Muscle layer of colon (tissue), 2 donors: Measurements from ENCODE around the gene NACC1.

Source experiments
- H3K27ac ChIP-seq: one replicate; pipeline ENCODE4 v1.7.0; 2013; ENCODE audit warnings: low read depth, mild to moderate bottlenecking, low read length, moderate library complexity
- H3K27me3 ChIP-seq, 2 donors: one replicate each; pipeline ENCODE4 v1.7.0; 2013; ENCODE audit warnings: low read length in 2 of 2, mild to moderate bottlenecking in 2 of 2; ENCODE audit not compliant: insufficient read depth in 2 of 2, control insufficient read depth in 1 of 2
- H3K36me3 ChIP-seq: one replicate; pipeline ENCODE4 v1.7.0; 2013; ENCODE audit warnings: mild to moderate bottlenecking, low read length; ENCODE audit not compliant: insufficient read depth
- H3K4me1 ChIP-seq: one replicate; pipeline ENCODE4 v1.7.0; 2013; ENCODE audit warnings: mild to moderate bottlenecking, low read length; ENCODE audit not compliant: insufficient read depth
- H3K4me3 ChIP-seq, 2 donors: one replicate each; pipeline ENCODE4 v1.7.0; 2013; ENCODE audit warnings: low read length in 2 of 2, low read depth in 1 of 2, mild to moderate bottlenecking in 1 of 2, moderate library complexity in 1 of 2
- H3K9ac ChIP-seq: one replicate; pipeline ENCODE4 v1.7.0; 2013; ENCODE audit warnings: low read length
- H3K9me3 ChIP-seq: one replicate; pipeline ENCODE4 v1.7.0; 2013; ENCODE audit warnings: mild to moderate bottlenecking, low read length
- donor health status: abdominal sarcoma.
- donor health status: Adenocarcinoma of cecum.

NACC1 gene

GRCh38 chr19:13078381-13078780 is 39.7 kb upstream of the NACC1 start:
- Histone ChIP-seq H3K4me1 (peaks cover 77% of the 10 kb centered on the region), H3K27ac (peak overlapping the region; percentile 95), H3K27me3 (no peaks in the 10 kb centered on the region), H3K9ac (peak overlapping the region; percentile 53), H3K4me3 (no peak overlapping the region), H3K36me3 (peaks cover 60% of the 10 kb centered on the region), H3K9me3 (no peaks in the 10 kb centered on the region)

DNA sequence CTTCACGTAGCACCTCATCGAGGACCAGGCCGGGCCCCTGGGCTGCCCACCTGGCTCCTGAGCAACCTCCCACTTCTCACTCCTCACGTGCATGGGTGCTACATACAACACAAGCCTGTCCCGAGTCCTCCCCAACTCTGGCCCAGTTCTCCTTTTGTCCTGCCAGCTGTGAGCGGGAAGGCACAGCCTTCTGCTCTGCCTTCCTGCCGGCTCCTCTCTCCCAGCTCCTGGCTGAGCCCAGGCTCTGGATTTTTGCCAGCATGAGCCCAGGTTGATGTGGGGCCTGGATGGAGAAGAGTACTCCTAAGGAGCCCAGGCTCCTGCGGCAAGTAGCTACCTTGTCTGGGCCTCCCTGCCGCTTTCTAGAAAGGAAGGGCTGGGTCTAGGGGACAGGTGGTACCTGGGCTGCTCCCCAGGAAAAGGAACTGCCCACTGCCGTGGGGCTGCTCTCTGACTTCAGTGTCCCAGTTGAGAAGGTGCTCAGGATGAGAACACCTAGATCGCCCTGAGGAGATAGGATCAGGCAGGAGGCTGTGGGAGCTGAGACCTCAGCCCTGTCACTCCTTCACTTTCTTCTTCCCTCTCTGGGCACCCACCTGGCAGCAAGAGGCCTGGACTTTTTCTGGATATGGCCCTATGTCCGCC is 39.0 kb upstream of the NACC1 start:
- Histone ChIP-seq H3K4me1 (peaks cover 72% of the 10 kb centered on the region), H3K4me3 (peak overlapping the region in 1 of 2 donors; percentile 47), H3K36me3 (peaks cover 58% of the 10 kb centered on the region), H3K9me3 (no peaks in the 10 kb centered on the region), H3K9ac (peak overlapping the region; percentile 53), H3K27ac (peak overlapping the region; percentile 95), H3K27me3 (no peaks in the 10 kb centered on the region)

DNA sequence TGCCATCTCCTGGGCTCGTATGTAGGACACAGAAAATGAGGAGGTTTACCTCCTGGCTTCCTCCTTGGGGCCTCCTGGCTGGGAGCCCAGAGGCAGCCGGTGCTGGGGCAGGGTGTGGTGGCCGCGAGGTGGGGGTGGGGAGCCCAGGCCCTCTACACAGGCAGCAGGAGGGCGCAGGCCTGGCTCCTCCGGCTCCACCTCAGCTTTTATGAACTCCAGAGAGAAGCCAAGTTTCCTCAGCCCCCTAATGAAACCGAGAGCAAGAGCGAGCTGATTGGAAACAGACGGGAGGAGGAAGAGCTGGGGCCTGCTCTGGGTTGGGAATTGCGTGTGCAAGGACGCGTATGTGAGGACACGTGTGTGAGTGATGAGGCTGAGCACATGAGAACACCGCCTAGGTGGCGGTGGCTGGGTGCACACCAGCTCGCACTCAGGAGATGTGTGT is 38.5 kb upstream of the NACC1 start:
- no peaks in the 10 kb centered on the region for H3K27me3 ChIP-seq
- H3K9ac ChIP-seq: peak overlapping the region; percentile 53
- peaks cover 54% of the 10 kb centered on the region for H3K36me3 ChIP-seq
- no peaks in the 10 kb centered on the region for H3K9me3 ChIP-seq
- peak overlapping the region; percentile 95 for H3K27ac ChIP-seq
- peaks cover 69% of the 10 kb centered on the region for H3K4me1 ChIP-seq
- no peak overlapping the region for H3K4me3 ChIP-seq

- H3K4me3 ChIP-seq: no peak overlapping the region
- H3K9ac ChIP-seq: no peak overlapping the region
- peak overlapping the region; percentile 43 for H3K27ac ChIP-seq
- H3K36me3 ChIP-seq: peaks cover 62% of the 10 kb centered on the region
- no peaks in the 10 kb centered on the region for H3K9me3 ChIP-seq
- H3K4me1 ChIP-seq: peaks cover 62% of the 10 kb centered on the region
- H3K27me3 ChIP-seq: no peaks in the 10 kb centered on the region
These were observed 35.7 kb upstream of the NACC1 start for GRCh38 chr19:13082192-13083007.

- Histone ChIP-seq H3K27me3 (no peaks in the 10 kb centered on the region), H3K4me1 (peaks cover 56% of the 10 kb centered on the region), H3K9me3 (no peaks in the 10 kb centered on the region), H3K27ac (peak overlapping the region; percentile 43), H3K4me3 (no peak overlapping the region), H3K36me3 (peaks cover 61% of the 10 kb centered on the region), H3K9ac (no peak overlapping the region)
These were observed 35.1 kb upstream of the NACC1 start for GRCh38 chr19:13083008-13083404.

GRCh38 chr19:13083627-13084026 is 34.4 kb upstream of the NACC1 start:
- H3K27ac ChIP-seq: no peak overlapping the region
- no peak overlapping the region for H3K9ac ChIP-seq
- H3K27me3 ChIP-seq: no peaks in the 10 kb centered on the region
- H3K36me3 ChIP-seq: peaks cover 55% of the 10 kb centered on the region
- H3K4me1 ChIP-seq: peaks cover 50% of the 10 kb centered on the region
- no peaks in the 10 kb centered on the region for H3K9me3 ChIP-seq
- no peak overlapping the region for H3K4me3 ChIP-seq

DNA sequence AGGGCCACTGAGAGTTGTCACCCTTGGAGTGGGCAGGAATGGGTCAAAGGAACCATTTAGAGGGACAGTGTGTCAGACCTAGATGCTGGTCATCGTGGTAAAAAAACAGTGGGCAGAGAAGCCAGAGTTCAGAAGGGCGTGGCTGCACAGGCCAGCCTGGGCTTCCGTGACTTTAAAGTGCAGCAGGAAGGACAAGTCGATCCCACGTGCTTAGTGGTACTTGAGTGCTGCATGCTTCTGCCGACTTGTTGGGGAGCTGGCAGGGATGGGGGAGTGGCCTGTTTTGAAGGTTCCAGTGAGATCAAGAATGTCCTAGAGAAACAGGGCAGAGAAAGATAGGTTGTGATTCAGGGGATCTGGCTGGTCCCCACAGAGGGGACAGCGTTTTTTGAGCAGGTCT is 32.4 kb upstream of the NACC1 start:
- Histone ChIP-seq H3K27ac (peak overlapping the region; percentile 43), H3K36me3 (peaks cover 59% of the 10 kb centered on the region), H3K9ac (no peak overlapping the region), H3K27me3 (no peaks in the 10 kb centered on the region), H3K4me3 (no peak overlapping the region), H3K4me1 (peaks cover 49% of the 10 kb centered on the region), H3K9me3 (no peaks in the 10 kb centered on the region)

DNA sequence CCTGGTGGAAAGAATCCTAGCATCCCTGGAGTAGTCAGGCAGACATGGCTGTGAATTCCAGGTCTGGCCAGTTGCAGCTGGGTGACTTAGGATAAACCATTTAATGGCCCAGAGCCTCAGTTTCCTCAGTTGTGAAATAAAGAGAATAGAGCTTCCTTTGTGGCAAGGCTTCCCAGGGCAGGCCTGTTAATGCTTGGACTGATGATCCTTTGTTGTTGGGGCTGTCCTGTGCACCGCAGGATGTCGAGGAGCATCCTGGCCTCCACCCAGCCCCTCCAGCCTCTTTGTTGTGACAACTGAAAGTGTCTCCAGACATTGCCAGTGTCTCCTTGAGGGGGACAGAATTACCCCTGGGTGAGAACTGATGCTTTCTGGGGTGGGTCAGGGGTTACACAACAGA is 31.7 kb upstream of the NACC1 start:
- peaks cover 59% of the 10 kb centered on the region for H3K36me3 ChIP-seq
- peak overlapping the region; percentile 43 for H3K27ac ChIP-seq
- H3K9ac ChIP-seq: no peak overlapping the region
- no peaks in the 10 kb centered on the region for H3K27me3 ChIP-seq
- H3K9me3 ChIP-seq: no peaks in the 10 kb centered on the region
- H3K4me1 ChIP-seq: peaks cover 55% of the 10 kb centered on the region
- H3K4me3 ChIP-seq: no peak overlapping the region

- H3K9ac ChIP-seq: no peak overlapping the region
- no peak overlapping the region for H3K4me3 ChIP-seq
- H3K4me1 ChIP-seq: peaks cover 56% of the 10 kb centered on the region
- peaks cover 50% of the 10 kb centered on the region for H3K36me3 ChIP-seq
- no peaks in the 10 kb centered on the region for H3K27me3 ChIP-seq
- no peak overlapping the region for H3K27ac ChIP-seq
- no peaks in the 10 kb centered on the region for H3K9me3 ChIP-seq
These were observed 30.8 kb upstream of the NACC1 start for GRCh38 chr19:13087295-13087694.

DNA sequence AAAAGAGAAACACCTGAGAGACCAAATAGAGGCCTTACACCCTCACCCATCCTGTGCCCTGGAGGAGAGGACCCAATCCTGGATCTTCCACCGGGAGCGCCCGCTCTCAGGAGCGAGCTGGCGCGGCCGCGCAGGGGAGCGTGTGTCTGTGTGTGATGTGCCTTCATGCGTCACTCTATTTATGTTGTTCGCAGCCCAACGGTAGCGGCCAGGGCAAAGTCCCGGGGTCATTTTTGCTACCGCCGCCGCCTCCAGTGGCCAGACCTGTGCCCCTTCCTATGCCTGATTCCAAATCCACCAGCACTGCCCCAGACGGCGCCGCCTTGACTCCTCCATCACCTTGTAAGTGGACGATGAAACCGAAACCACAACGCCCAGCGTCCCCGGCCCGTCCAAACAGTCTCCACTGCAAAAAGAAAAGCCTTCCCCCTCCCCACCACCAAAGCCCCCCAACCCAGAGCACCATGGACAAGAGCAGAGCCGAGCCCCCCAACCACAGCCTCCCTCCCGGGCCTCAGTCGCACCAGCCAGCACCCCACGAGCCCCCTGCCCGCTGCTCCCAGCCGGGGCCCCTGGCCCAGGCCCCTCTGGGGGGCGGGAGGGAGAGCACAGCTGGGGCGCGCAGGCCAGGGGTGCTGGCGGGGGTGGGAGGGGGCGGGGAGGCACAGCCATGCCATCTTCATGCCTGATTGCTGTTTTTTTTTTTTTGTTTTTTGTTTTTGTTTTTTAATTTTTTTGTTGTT is 30.1 kb upstream of the NACC1 start:
- H3K9ac ChIP-seq: no peak overlapping the region
- H3K4me1 ChIP-seq: peaks cover 56% of the 10 kb centered on the region
- no peak overlapping the region for H3K27ac ChIP-seq
- H3K9me3 ChIP-seq: no peaks in the 10 kb centered on the region
- H3K27me3 ChIP-seq: no peaks in the 10 kb centered on the region
- H3K4me3 ChIP-seq: no peak overlapping the region
- H3K36me3 ChIP-seq: peaks cover 45% of the 10 kb centered on the region

- peaks cover 47% of the 10 kb centered on the region for H3K36me3 ChIP-seq
- H3K9ac ChIP-seq: no peak overlapping the region
- no peaks in the 10 kb centered on the region for H3K9me3 ChIP-seq
- H3K27me3 ChIP-seq: no peaks in the 10 kb centered on the region
- peaks cover 67% of the 10 kb centered on the region for H3K4me1 ChIP-seq
- H3K4me3 ChIP-seq: no peak overlapping the region
- H3K27ac ChIP-seq: peak overlapping the region; percentile 63
These were observed 28.8 kb upstream of the NACC1 start for GRCh38 chr19:13089139-13089856.
